Measurements from ENCODE around the gene CTNNAL1. TPM values are rescaled to one million over a fixed set of nuclear protein-coding genes. Genes with fewer than 3 reads are reported as not detected.

The CTNNAL1 gene
- total RNA-seq, 1 donor from 2014 or later, result 36.0 TPM

- no peak overlapping the region for H3K27ac Mint-ChIP-seq
Measured at GRCh38 chr9:108951578-108951977, 61.7 kb downstream of the CTNNAL1 start.

GRCh38 chr9:108950168-108950567 is 63.1 kb downstream of the CTNNAL1 start:
- H3K27ac Mint-ChIP-seq, result no peak overlapping the region

More at GRCh38 chr9:108951578-108951977, 61.7 kb downstream of the CTNNAL1 start:
- H3K9me3 Mint-ChIP-seq, result no peaks in the 10 kb centered on the region
- H3K4me1 Mint-ChIP-seq (ENCODE audit: unreplicated experiment), result peaks cover 4% of the 10 kb centered on the region
- no peak for DNase-seq (ENCODE audit: extremely low spot score, unreplicated experiment)
- no peaks in the 10 kb centered on the region for H3K27me3 Mint-ChIP-seq
- TF ChIP-seq CTCF (conservative IDR thresholded peaks at IDR 0.05), result no peak
- no peak overlapping the region for H3K4me3 Mint-ChIP-seq
- H3K36me3 Mint-ChIP-seq, result peaks cover 5% of the 10 kb centered on the region

DNA sequence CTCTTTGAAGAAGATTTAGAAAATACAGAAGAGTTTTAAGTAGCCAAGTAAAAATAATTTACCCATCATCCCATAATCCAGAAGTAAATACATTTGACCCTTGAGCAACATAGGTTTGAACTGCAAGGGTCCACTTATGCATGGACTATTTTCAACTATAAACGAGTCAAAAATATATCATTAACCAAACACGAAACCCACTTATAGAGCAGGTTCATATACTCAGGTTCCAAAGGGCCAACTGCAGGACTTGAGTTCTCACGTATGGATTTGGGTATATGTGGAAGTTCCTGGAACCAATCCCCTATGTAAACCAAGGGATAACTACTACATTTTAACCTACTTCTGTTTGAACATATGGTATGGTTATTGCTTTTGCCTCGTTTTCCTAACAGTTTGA is 73.3 kb downstream of the CTNNAL1 start:
- Mint-ChIP-seq H3K4me3 (no peak overlapping the region), H3K27ac (no peak overlapping the region), H3K4me1 (ENCODE audit: unreplicated experiment) (peaks cover 12% of the 10 kb centered on the region)

More at GRCh38 chr9:108950168-108950567, 63.1 kb downstream of the CTNNAL1 start:
- H3K4me1 Mint-ChIP-seq (ENCODE audit: unreplicated experiment), result no peaks in the 10 kb centered on the region
- H3K36me3 Mint-ChIP-seq, result peaks cover 9% of the 10 kb centered on the region
- no peak overlapping the region for H3K4me3 Mint-ChIP-seq
- no peaks in the 10 kb centered on the region for H3K9me3 Mint-ChIP-seq
- DNase-seq (ENCODE audit: extremely low spot score, unreplicated experiment), result no peak
- no peak for TF ChIP-seq CTCF (conservative IDR thresholded peaks at IDR 0.05)
- H3K27me3 Mint-ChIP-seq, result no peaks in the 10 kb centered on the region

GRCh38 chr9:108937561-108938305 is 75.6 kb downstream of the CTNNAL1 start:
- peaks cover 16% of the 10 kb centered on the region for H3K4me1 Mint-ChIP-seq (ENCODE audit: unreplicated experiment)
- H3K9me3 Mint-ChIP-seq, result no peaks in the 10 kb centered on the region
- H3K4me3 Mint-ChIP-seq, result no peak overlapping the region
- DNase-seq (ENCODE audit: extremely low spot score, unreplicated experiment), result no peak
- H3K27me3 Mint-ChIP-seq, result no peaks in the 10 kb centered on the region
- no peak overlapping the region for H3K27ac Mint-ChIP-seq
- peaks cover 14% of the 10 kb centered on the region for H3K36me3 Mint-ChIP-seq
- TF ChIP-seq CTCF (conservative IDR thresholded peaks at IDR 0.05), result no peak

More for the DNA sequence above, 73.3 kb downstream of the CTNNAL1 start:
- no peaks in the 10 kb centered on the region for H3K27me3 Mint-ChIP-seq
- H3K9me3 Mint-ChIP-seq, result no peaks in the 10 kb centered on the region
- H3K36me3 Mint-ChIP-seq, result peaks cover 14% of the 10 kb centered on the region
- DNase-seq (ENCODE audit: extremely low spot score, unreplicated experiment), result no peak
- no peak for TF ChIP-seq CTCF (conservative IDR thresholded peaks at IDR 0.05)

DNA sequence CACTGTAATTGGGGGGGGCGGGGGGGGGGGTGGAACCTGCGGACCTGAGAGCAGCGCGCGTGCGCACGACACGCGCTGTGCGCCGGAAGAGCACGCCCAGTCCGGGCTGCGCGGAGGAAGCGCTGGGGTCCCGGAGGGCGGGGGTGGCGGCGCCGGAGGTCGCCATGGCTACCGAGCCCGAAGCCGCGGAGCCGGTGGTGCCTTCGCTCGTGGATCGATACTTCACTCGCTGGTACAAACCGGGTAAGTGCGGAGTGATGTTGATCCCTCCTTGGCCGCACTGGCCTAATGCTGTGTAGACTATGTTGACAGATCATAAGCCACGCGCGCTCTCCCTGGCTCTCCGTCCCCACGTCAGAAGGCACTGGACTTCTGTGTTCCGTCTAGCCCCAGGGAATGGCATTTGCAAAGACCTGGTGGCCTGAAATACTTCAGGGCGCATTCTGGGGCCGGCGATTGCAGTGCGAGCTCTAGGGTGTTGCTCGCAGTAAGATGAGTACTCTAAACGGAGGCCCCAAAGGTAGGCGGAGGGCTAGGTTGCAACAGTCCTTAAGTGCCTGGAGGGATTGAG is 78.9 kb downstream of the CTNNAL1 start, which contains the start of gene ABITRAM:
Gene ABITRAM, plus strand, starts transcription at position 78 of the 571 bp plus-strand sequence. Its CDS starts 87 bp downstream, at position 165.
- peak; percentile 86 for DNase-seq (ENCODE audit: extremely low spot score, unreplicated experiment)
- peaks cover 13% of the 10 kb centered on the region for H3K36me3 Mint-ChIP-seq
- H3K4me1 Mint-ChIP-seq (ENCODE audit: unreplicated experiment), result peaks cover 24% of the 10 kb centered on the region
- no peaks in the 10 kb centered on the region for H3K27me3 Mint-ChIP-seq
- no peaks in the 10 kb centered on the region for H3K9me3 Mint-ChIP-seq
- no peak for TF ChIP-seq CTCF (conservative IDR thresholded peaks at IDR 0.05)
- H3K4me3 Mint-ChIP-seq, result peak within 1 kb of the TSS; percentile 100
- H3K27ac Mint-ChIP-seq, result peak within 1 kb of the TSS; percentile 95

Data from type B pancreatic cell (in vitro differentiated cells).